ENCODE measurements around the gene FGFR1OP2. TPM values are rescaled to one million over a fixed set of nuclear protein-coding genes. Genes with fewer than 3 reads are reported as not detected.

FGFR1OP2 gene
- total RNA-seq, 1 donor from 2014 or later: 33.9 TPM

DNA sequence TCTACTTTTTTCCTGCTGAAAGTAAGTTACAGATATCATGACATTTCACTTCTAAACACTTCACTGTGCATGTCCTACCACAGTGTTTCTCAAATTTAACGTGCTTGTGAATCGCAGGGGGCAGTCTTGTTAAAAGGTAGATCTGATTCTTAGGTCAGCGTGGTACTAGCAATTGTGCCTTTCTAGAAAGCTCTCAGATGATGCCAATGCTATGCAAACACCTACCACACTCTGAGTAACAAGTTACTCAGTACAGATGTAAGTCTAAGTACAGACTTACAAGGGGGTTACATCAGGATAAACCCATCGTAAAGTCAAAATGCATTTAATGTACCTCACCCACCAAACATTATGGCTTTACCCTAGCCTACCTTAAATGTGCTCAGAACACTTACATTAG is 53.6 kb downstream of the FGFR1OP2 start:
- H3K9me3 ChIP-seq (replicated peaks): no peaks in the 10 kb centered on the region
- no peak for DNase-seq
- intact Hi-C loops (cut with micrococcal nuclease): no loop called here
- peaks cover 13% of the 10 kb centered on the region for H3K4me1 ChIP-seq
- H3K27ac ChIP-seq (replicated peaks): no peak overlapping the region
- no peak overlapping the region for H3K4me3 ChIP-seq
- H3K27me3 ChIP-seq (ENCODE audit: low read depth): no peaks in the 10 kb centered on the region
- TF ChIP-seq, protein P1, sequence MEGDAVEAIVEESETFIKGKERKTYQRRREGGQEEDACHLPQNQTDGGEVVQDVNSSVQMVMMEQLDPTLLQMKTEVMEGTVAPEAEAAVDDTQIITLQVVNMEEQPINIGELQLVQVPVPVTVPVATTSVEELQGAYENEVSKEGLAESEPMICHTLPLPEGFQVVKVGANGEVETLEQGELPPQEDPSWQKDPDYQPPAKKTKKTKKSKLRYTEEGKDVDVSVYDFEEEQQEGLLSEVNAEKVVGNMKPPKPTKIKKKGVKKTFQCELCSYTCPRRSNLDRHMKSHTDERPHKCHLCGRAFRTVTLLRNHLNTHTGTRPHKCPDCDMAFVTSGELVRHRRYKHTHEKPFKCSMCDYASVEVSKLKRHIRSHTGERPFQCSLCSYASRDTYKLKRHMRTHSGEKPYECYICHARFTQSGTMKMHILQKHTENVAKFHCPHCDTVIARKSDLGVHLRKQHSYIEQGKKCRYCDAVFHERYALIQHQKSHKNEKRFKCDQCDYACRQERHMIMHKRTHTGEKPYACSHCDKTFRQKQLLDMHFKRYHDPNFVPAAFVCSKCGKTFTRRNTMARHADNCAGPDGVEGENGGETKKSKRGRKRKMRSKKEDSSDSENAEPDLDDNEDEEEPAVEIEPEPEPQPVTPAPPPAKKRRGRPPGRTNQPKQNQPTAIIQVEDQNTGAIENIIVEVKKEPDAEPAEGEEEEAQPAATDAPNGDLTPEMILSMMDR (IDR thresholded peaks at IDR 0.05; ENCODE audit: borderline replicate concordance): no peak
- H3K36me3 ChIP-seq: peaks cover 44% of the 10 kb centered on the region

DNA sequence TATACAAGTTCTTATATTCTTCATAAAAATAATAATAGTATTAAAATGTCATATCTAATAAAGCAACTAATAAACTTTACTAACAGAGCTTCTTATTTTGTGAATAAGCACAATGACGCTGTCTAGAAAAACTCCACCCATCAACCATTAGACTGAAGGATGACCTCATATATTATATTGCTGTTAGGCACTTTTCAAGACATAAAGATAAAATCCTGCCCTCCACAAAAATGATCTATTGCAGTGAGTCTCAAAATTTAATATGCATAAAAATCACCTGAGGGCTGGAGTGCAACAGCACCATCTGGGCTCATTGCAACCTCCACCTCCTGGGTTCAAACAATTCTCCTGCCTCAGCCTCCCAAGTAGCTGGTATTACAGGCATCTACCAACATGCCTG is 55.8 kb downstream of the FGFR1OP2 start:
- TF ChIP-seq, protein P1 (IDR thresholded peaks at IDR 0.05; ENCODE audit: borderline replicate concordance): no peak
- Histone ChIP-seq H3K27ac (replicated peaks) (no peak overlapping the region), H3K4me1 (no peaks in the 10 kb centered on the region), H3K9me3 (replicated peaks) (no peaks in the 10 kb centered on the region), H3K36me3 (peaks cover 56% of the 10 kb centered on the region), H3K27me3 (ENCODE audit: low read depth) (no peaks in the 10 kb centered on the region), H3K4me3 (no peak overlapping the region)
- DNase-seq: no peak
- intact Hi-C loops (cut with micrococcal nuclease): no loop called here

DNA sequence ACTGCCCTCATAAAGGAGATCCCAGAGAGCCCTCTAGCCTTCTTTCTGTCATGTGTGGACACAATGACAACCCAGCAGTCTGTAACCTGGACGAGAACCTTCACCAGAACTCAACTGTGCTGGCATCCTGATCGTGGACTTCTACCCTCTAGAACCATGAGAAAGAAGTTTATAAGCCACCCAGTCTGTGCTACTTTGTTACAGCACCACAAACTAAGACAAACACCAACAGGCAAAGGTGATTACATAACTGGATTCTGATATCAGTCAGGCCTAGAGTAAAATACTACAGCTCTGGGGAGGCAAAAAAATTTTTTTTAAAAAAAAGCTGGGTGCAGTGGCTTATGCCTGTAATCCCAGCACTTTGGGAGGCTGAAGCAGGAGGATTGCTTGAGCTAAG is 57.4 kb downstream of the FGFR1OP2 start:
- TF ChIP-seq, protein P1 (IDR thresholded peaks at IDR 0.05; ENCODE audit: borderline replicate concordance): no peak
- no peak overlapping the region for H3K27ac ChIP-seq (replicated peaks)
- H3K9me3 ChIP-seq (replicated peaks): no peaks in the 10 kb centered on the region
- no peaks in the 10 kb centered on the region for H3K27me3 ChIP-seq (ENCODE audit: low read depth)
- no peak for DNase-seq
- H3K36me3 ChIP-seq: peaks cover 54% of the 10 kb centered on the region
- H3K4me1 ChIP-seq: no peaks in the 10 kb centered on the region
- no peak overlapping the region for H3K4me3 ChIP-seq
- intact Hi-C loops (cut with micrococcal nuclease): no loop called here

DNA sequence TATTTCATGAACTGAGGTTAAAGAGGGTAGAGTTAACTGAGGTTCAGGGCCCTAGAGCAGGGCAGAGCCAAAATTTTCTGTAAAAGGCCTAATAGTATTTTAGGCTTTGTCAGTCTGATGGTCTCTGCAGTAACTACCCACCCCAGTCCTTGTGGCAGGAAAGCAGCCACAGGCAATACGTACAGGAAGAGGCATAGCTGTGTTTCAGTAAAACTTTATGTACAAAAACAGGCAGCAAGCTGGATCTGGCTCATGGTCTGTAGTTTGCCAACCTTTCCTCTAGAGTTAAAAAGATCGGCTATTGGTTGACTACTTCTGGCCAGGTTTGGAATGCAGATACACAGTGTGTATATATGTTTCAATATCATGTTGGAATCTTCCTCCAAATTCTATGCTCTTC is 58.7 kb downstream of the FGFR1OP2 start:
- DNase-seq: no peak
- Histone ChIP-seq H3K9me3 (replicated peaks) (no peaks in the 10 kb centered on the region), H3K27ac (replicated peaks) (no peak overlapping the region), H3K36me3 (peaks cover 55% of the 10 kb centered on the region), H3K4me1 (peaks cover 7% of the 10 kb centered on the region), H3K4me3 (no peak overlapping the region), H3K27me3 (ENCODE audit: low read depth) (no peaks in the 10 kb centered on the region)
- intact Hi-C loops (cut with micrococcal nuclease): no loop called here
- TF ChIP-seq, protein P1 (IDR thresholded peaks at IDR 0.05; ENCODE audit: borderline replicate concordance): no peak

DNA sequence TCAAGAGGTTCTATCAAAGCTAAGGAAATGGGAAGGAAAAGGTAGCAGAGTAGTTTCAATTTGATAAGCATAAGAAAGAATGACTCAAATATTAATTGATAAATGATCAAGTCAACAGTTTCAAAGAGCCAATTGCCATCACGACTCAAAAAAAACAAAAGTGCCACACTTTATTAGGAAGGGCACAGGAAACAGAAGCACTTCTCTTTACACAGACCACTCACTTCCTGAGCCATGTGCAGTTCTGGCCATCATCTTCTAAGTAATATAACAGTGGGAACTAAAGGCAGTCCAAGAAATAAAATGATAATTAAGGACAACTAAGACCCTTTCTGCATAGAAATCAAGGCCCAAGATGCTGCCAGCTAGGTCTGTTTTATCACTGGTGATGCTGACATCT is 62.7 kb downstream of the FGFR1OP2 start:
- Histone ChIP-seq H3K27me3 (ENCODE audit: low read depth) (no peaks in the 10 kb centered on the region), H3K9me3 (replicated peaks) (no peaks in the 10 kb centered on the region), H3K4me3 (no peak overlapping the region), H3K4me1 (peaks cover 13% of the 10 kb centered on the region), H3K36me3 (peaks cover 22% of the 10 kb centered on the region), H3K27ac (replicated peaks) (no peak overlapping the region)
- intact Hi-C loops (cut with micrococcal nuclease): no loop called here
- DNase-seq: no peak
- TF ChIP-seq, protein P1 (IDR thresholded peaks at IDR 0.05; ENCODE audit: borderline replicate concordance): no peak

DNA sequence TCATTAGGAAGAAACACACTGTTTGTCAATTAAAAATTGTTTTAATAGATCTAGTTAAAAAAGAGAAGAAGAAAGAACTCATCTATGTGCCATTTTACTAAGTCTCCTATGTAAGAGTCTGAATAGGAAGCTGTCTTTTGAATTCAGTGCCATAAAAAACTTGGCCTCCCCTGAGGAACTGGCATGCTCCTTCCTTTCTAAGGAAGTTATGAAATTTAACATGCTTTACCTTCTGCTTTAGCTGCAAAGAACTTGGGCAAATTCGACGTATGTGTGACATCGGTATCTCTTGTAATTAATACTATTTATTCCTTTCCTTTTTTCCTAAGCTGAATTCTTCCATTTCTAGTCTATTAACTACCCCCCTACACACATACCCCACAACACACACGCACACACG is 63.4 kb downstream of the FGFR1OP2 start:
- Histone ChIP-seq H3K4me3 (no peak overlapping the region), H3K36me3 (peaks cover 21% of the 10 kb centered on the region), H3K27ac (replicated peaks) (no peak overlapping the region), H3K4me1 (peaks cover 14% of the 10 kb centered on the region), H3K9me3 (replicated peaks) (no peaks in the 10 kb centered on the region), H3K27me3 (ENCODE audit: low read depth) (no peaks in the 10 kb centered on the region)
- no peak for DNase-seq
- intact Hi-C loops (cut with micrococcal nuclease): no loop called here
- TF ChIP-seq, protein P1 (IDR thresholded peaks at IDR 0.05; ENCODE audit: borderline replicate concordance): no peak

Data from left ventricle myocardium inferior (tissue), 1 donor.